GM23338 (cell line): ENCODE results near the gene CTNND2. TPM values are rescaled to one million over a fixed set of nuclear protein-coding genes. Genes with fewer than 3 reads are reported as not detected.

Source experiments
- ATAC-seq: fragments of 200-7000 bp; cut with Tn5 transposase; 3 replicates; pipeline ENCODE4 v1.9.1; 2020
- DNase-seq: peaks from one replicate; pipeline ENCODE4 v3.0.0-alpha.2; 2015; ENCODE audit warnings: low spot score
- H2AFZ ChIP-seq: fragments of 200-600 bp; sonication (generic); 2 replicates; pipeline ENCODE4 v1.8.0; 2016; ENCODE audit warnings: antibody characterized with exemption, mild to moderate bottlenecking, moderate library complexity
- H3F3A ChIP-seq: fragments of 200-600 bp; sonication (generic); replicated peaks from 2 replicates; pipeline ENCODE4 v1.8.0; 2017; ENCODE audit warnings: antibody characterized with exemption, mixed run types, low read depth
- H3K27ac ChIP-seq: fragments of 200-600 bp; sonication (generic); 2 replicates; pipeline ENCODE4 v1.6.1; 2016; ENCODE audit warnings: low read depth
- H3K27me3 ChIP-seq: fragments of 200-600 bp; sonication (generic); 2 replicates; pipeline ENCODE4 v1.8.0; 2016; ENCODE audit warnings: mild to moderate bottlenecking, mixed run types, moderate library complexity; ENCODE audit not compliant: insufficient read depth
- H3K36me3 ChIP-seq: fragments of 200-600 bp; sonication (generic); 2 replicates; pipeline ENCODE4 v1.8.0; 2016; ENCODE audit warnings: mild to moderate bottlenecking; ENCODE audit not compliant: insufficient read depth
- H3K4me1 ChIP-seq: fragments of 200-600 bp; sonication (generic); 2 replicates; pipeline ENCODE4 v1.8.0; 2016; ENCODE audit warnings: mild to moderate bottlenecking, moderate library complexity; ENCODE audit not compliant: insufficient read depth
- H3K4me2 ChIP-seq: fragments of 200-600 bp; sonication (generic); 2 replicates; pipeline ENCODE4 v1.7.1; 2017; ENCODE audit warnings: mixed run types
- H3K4me3 ChIP-seq: fragments of 200-600 bp; sonication (generic); 2 replicates; pipeline ENCODE4 v1.6.1; 2016; ENCODE audit warnings: mixed run types
- H3K79me2 ChIP-seq: fragments of 200-600 bp; sonication (generic); replicated peaks from 2 replicates; pipeline ENCODE4 v1.8.0; 2017; ENCODE audit warnings: mild to moderate bottlenecking; ENCODE audit not compliant: insufficient read depth
- H3K9me2 ChIP-seq: fragments of 200-600 bp; sonication (generic); 2 replicates; pipeline ENCODE4 v1.8.0; 2017; ENCODE audit not compliant: insufficient read depth
- H4K20me1 ChIP-seq: fragments of 200-600 bp; sonication (generic); replicated peaks from 2 replicates; pipeline ENCODE4 v1.8.0; 2017; ENCODE audit warnings: mild to moderate bottlenecking; ENCODE audit not compliant: insufficient read depth
- H3K27ac Mint-ChIP-seq: 2 replicates; pipeline ENCODE4 v1.8.0; 2020; ENCODE audit warnings: inconsistent platforms, mild to moderate bottlenecking, moderate library complexity, mixed read lengths
- H3K27me3 Mint-ChIP-seq: 3 replicates; pipeline ENCODE4 v1.8.0; 2022; ENCODE audit warnings: low read depth, mild to moderate bottlenecking, moderate library complexity, mixed read lengths, inconsistent platforms; ENCODE audit not compliant: insufficient read depth, poor library complexity
- H3K36me3 Mint-ChIP-seq: 3 replicates; pipeline ENCODE4 v1.8.0; 2021; ENCODE audit warnings: low read depth, mild to moderate bottlenecking, inconsistent platforms, moderate library complexity, mixed read lengths
- H3K4me1 Mint-ChIP-seq: 3 replicates; pipeline ENCODE4 v1.8.0; 2020; ENCODE audit warnings: mild to moderate bottlenecking, inconsistent platforms, mixed read lengths
- H3K4me3 Mint-ChIP-seq: 3 replicates; pipeline ENCODE4 v1.8.0; 2021; ENCODE audit warnings: moderate library complexity, mild to moderate bottlenecking, inconsistent platforms, mixed read lengths
- H3K9me3 Mint-ChIP-seq: 3 replicates; pipeline ENCODE4 v1.8.0; 2020; ENCODE audit warnings: moderate library complexity, mild to moderate bottlenecking, inconsistent platforms, mixed read lengths
- ETS1 ChIP-seq: IDR thresholded peaks from 2 replicates; pipeline ENCODE4 v1.6.1; 2016; ENCODE audit warnings: antibody characterized with exemption
- EZH2 ChIP-seq: fragments of 200-600 bp; sonication (generic); IDR thresholded peaks from one replicate; pipeline ENCODE4 v1.8.0; 2017; ENCODE audit warnings: antibody characterized with exemption, mild to moderate bottlenecking, low read depth; ENCODE audit not compliant: unreplicated experiment
- EZH2phosphoT487 ChIP-seq: fragments of 200-600 bp; sonication (generic); IDR thresholded peaks from one replicate; pipeline ENCODE4 v1.8.1; 2018; ENCODE audit warnings: antibody characterized with exemption; ENCODE audit not compliant: unreplicated experiment
- JUNB ChIP-seq: IDR thresholded peaks from one replicate; pipeline ENCODE4 v1.6.1; 2016; ENCODE audit warnings: antibody characterized with exemption; ENCODE audit not compliant: unreplicated experiment
- NANOG ChIP-seq: IDR thresholded peaks from 2 replicates; pipeline ENCODE4 v1.6.1; 2016; ENCODE audit warnings: antibody characterized with exemption, borderline replicate concordance
- POLR2AphosphoS5 ChIP-seq: IDR thresholded peaks from 2 replicates; pipeline ENCODE4 v1.6.1; 2016; ENCODE audit warnings: antibody characterized with exemption, low read depth
- REST ChIP-seq: IDR thresholded peaks from one replicate; pipeline ENCODE4 v1.6.1; 2018; ENCODE audit warnings: antibody characterized with exemption; ENCODE audit not compliant: unreplicated experiment
- ZNF114 ChIP-seq: fragments of 250-450 bp; sonication (Bioruptor Pico); IDR thresholded peaks from 2 replicates; pipeline ENCODE4 v1.5.0; 2020; ENCODE audit warnings: mild to moderate bottlenecking, moderate library complexity
- ZNF331 ChIP-seq: fragments of 250-450 bp; sonication (Bioruptor Pico); IDR thresholded peaks from 2 replicates; pipeline ENCODE4 v1.5.0; 2020; ENCODE audit warnings: low read depth, mild to moderate bottlenecking, moderate library complexity
- ZNF462 ChIP-seq: fragments of 250-450 bp; sonication (Bioruptor Pico); IDR thresholded peaks from 2 replicates; pipeline ENCODE4 v1.5.0; 2020; ENCODE audit warnings: mild to moderate bottlenecking, moderate library complexity
- polyA plus RNA-seq: library from polyadenylated mRNA; unstranded; fragments of >200 nt; fragmentation: Nextera tagmentation; extraction: Ambion mirVana; gene quantifications from 2 replicates; pipeline ENCODE4 v1.2.1, GENCODE V29; 2016
- total RNA-seq: library from RNA; depleted of rRNA; stranded (reverse); fragments of >200 nt; shearing (Covaris generic); gene quantifications from 2 replicates; pipeline ENCODE4 v1.2.3, GENCODE V29; 2014

Gene CTNND2
- total and polyA plus RNA-seq, 2 experiments from 2014 or later = 5.1 to 7.0 TPM

GRCh38 chr5:10984021-10984715, 920.1 kb downstream of the CTNND2 start:
- H3K36me3 ChIP-seq = no peaks in the 10 kb centered on the region
- H3K4me1 ChIP-seq = peaks cover 3% of the 10 kb centered on the region
- H3K9me2 ChIP-seq = no peaks in the 10 kb centered on the region
- Mint-ChIP-seq H3K4me3 (no peak overlapping the region), H3K4me1 (peaks cover 23% of the 10 kb centered on the region), H3K27me3 (peaks cover 6% of the 10 kb centered on the region), H3K36me3 (no peaks in the 10 kb centered on the region), H3K27ac (no peak overlapping the region), H3K9me3 (no peaks in the 10 kb centered on the region)
- H2AFZ ChIP-seq = no peak overlapping the region
- TF ChIP-seq POLR2AphosphoS5 (no peak), EZH2 (no peak), JUNB (no peak)
- H3K4me3 ChIP-seq = no peak overlapping the region
- no peaks in the 10 kb centered on the region for H3F3A ChIP-seq
- H3K27me3 ChIP-seq = no peaks in the 10 kb centered on the region
- no peak overlapping the region for H3K4me2 ChIP-seq
- H4K20me1 ChIP-seq = no peaks in the 10 kb centered on the region
- ATAC-seq (no peak), DNase-seq (no peak)
- H3K27ac ChIP-seq = no peak overlapping the region
- no peaks in the 10 kb centered on the region for H3K79me2 ChIP-seq

- DNase-seq (no peak), ATAC-seq (no peak)
- Mint-ChIP-seq H3K4me3 (no peak overlapping the region), H3K36me3 (no peaks in the 10 kb centered on the region), H3K27me3 (no peaks in the 10 kb centered on the region), H3K4me1 (peaks cover 11% of the 10 kb centered on the region), H3K27ac (no peak overlapping the region), H3K9me3 (no peaks in the 10 kb centered on the region)
- Histone ChIP-seq H3K4me3 (no peak overlapping the region), H3F3A (no peaks in the 10 kb centered on the region), H3K27ac (no peak overlapping the region), H3K4me1 (no peaks in the 10 kb centered on the region; the same call in 1 of the 2 replicates), H3K9me2 (no peaks in the 10 kb centered on the region), H3K79me2 (no peaks in the 10 kb centered on the region), H3K36me3 (no peaks in the 10 kb centered on the region), H4K20me1 (no peaks in the 10 kb centered on the region), H2AFZ (no peak overlapping the region), H3K4me2 (no peak overlapping the region), H3K27me3 (no peaks in the 10 kb centered on the region)
- TF ChIP-seq POLR2AphosphoS5 (no peak), NANOG (no peak), EZH2 (no peak), REST (no peak), ZNF331 (no peak), ZNF114 (CRISPR knock-in tag) (no peak), JUNB (no peak), ETS1 (no peak), ZNF462 (CRISPR knock-in tag) (no peak), EZH2phosphoT487 (no peak)
Measured at GRCh38 chr5:10982626-10983025, 921.6 kb downstream of the CTNND2 start.
